RWPE1 (cell line): Measurements from ENCODE around the gene CAMK2D.

Experiments
- CTCF ChIA-PET: fragments of 350-600 bp; sonication (Branson Sonifier 250); formaldehyde crosslinking; extraction: SDS; loops from one replicate; lab custom pipeline; 2021; lab: Yijun Ruan, JAX
- POLR2A ChIA-PET: fragments of 400-600 bp; formaldehyde crosslinking; extraction: SDS; loops from one replicate; lab custom pipeline; 2020; ENCODE audit warnings: antibody characterized with exemption; ENCODE audit not compliant: low non-redundant PET; lab: Yijun Ruan, JAX
- DNase-seq: peaks from one replicate; pipeline ENCODE4 v3.0.0; 2012; ENCODE audit warnings: low spot score
- H3K27ac ChIP-seq: fragments of 450-650 bp; 2 replicates; pipeline ENCODE4 v1.5.1; 2017
- CTCF ChIP-seq: fragments of 450-650 bp; conservative IDR thresholded peaks from 2 replicates; pipeline ENCODE4 v1.5.1; 2017; ENCODE audit warnings: low read depth, mild to moderate bottlenecking

Gene CAMK2D

GRCh38 chr4:113579360-113579759 is 182.2 kb downstream of the CAMK2D start:
- TF ChIP-seq CTCF: no peak
- no peak for DNase-seq
- H3K27ac ChIP-seq: no peak overlapping the region
- ChIA-PET CTCF (interaction anchor here (0.6 kb wide), 1 partner anchor 91 kb away, joined by 3 read pairs; no protein-coding TSS in a partner anchor), POLR2A (no interaction called here)

GRCh38 chr4:113576947-113577678 is 184.4 kb downstream of the CAMK2D start:
- TF ChIP-seq CTCF: no peak
- POLR2A ChIA-PET: no interaction called here
- CTCF ChIA-PET: no interaction called here
- H3K27ac ChIP-seq: no peak overlapping the region
- DNase-seq: no peak

GRCh38 chr4:113575401-113575800 is 186.1 kb downstream of the CAMK2D start:
- no peak for DNase-seq
- TF ChIP-seq CTCF: no peak
- ChIA-PET CTCF (interaction anchor here (0.5 kb wide), 1 partner anchor 280 kb away, joined by 4 read pairs; no protein-coding TSS in a partner anchor), POLR2A (no interaction called here)
- no peak overlapping the region for H3K27ac ChIP-seq

- POLR2A ChIA-PET: no interaction called here
- no peak for DNase-seq
- H3K27ac ChIP-seq: no peak overlapping the region
- no peak for TF ChIP-seq CTCF
- CTCF ChIA-PET: interaction anchor here (0.6 kb wide), 1 partner anchor 181 kb away, joined by 3 read pairs; no protein-coding TSS in a partner anchor
Measured at GRCh38 chr4:113574636-113575103, 186.9 kb downstream of the CAMK2D start.

- CTCF ChIA-PET: no interaction called here
- no peak for TF ChIP-seq CTCF
Measured at GRCh38 chr4:113572620-113573019, 188.9 kb downstream of the CAMK2D start.

GRCh38 chr4:113566015-113566795 is 195.3 kb downstream of the CAMK2D start:
- H3K27ac ChIP-seq: no peak overlapping the region
- no peak for DNase-seq
- ChIA-PET POLR2A (no interaction called here), CTCF (interaction anchor here (0.7 kb wide), 1 partner anchor 36 kb away, joined by 3 read pairs; no protein-coding TSS in a partner anchor)
- no peak for TF ChIP-seq CTCF

More at GRCh38 chr4:113572620-113573019, 188.9 kb downstream of the CAMK2D start:
- H3K27ac ChIP-seq: no peak overlapping the region
- no peak for DNase-seq
- POLR2A ChIA-PET: no interaction called here
